Activated CD4-positive, CD25-positive, alpha-beta regulatory T cell treated with anti-CD3 and anti-CD28 coated beads, Interleukin-2, amount 50 U/mL, for 72 hours (primary cell): Measurements from ENCODE around the gene HOXA5.

ENCODE experiments used
- DNase-seq: peaks from one replicate; pipeline ENCODE4 v3.0.0; 2021

The HOXA5 gene

GRCh38 chr7:27158436-27159265, 15.2 kb upstream of the HOXA5 start:
- no peak for DNase-seq

- peak; percentile 30 for DNase-seq
Measured at GRCh38 chr7:27157702-27158431, 14.4 kb upstream of the HOXA5 start.

DNA sequence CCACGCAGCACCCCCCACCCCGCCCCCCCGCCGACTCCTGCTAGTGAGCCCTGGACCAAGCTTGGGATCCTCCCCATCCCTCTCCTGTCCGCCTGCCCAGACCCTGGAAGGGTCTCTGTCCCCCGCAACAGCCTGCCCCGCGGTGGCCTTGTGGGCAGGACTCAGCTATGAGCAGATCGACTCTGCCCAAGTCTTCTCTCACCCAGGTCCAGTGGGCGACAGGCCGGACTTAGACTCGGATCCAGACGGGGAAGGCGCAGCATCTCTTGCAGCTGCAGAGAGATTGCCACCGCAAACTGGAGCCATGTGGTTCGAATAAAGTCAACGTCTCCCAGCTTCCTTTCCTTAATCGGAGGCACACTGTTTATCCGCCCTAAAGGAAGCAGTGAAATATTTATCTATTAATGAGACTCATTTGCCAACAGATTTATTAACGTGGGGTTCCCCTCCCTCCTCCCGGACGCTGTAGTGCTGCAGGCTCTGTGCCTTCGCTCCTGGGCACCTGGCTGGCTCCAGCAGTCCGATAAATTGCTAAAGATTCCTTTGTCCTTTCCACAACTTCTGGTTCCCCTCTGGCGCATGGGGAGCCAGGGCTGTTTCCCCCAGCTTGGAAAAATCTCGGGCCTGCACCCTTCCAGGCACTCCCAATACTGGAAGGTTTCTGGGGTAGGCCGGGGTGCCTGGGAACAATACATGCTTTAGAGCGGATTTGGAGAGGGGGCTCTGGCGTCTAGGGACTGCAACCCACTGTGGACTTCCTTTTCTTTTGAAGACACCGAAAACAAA, 13.6 kb upstream of the HOXA5 start:
- peak; percentile 30 for DNase-seq

- DNase-seq = peak; percentile 32
Measured at GRCh38 chr7:27156508-27156898, 13.0 kb upstream of the HOXA5 start, which contains the start of gene HOXA7. HOXA7 (minus strand) TSS chr7:27156675; CDS start chr7:27156545, 130 bp downstream.

DNA sequence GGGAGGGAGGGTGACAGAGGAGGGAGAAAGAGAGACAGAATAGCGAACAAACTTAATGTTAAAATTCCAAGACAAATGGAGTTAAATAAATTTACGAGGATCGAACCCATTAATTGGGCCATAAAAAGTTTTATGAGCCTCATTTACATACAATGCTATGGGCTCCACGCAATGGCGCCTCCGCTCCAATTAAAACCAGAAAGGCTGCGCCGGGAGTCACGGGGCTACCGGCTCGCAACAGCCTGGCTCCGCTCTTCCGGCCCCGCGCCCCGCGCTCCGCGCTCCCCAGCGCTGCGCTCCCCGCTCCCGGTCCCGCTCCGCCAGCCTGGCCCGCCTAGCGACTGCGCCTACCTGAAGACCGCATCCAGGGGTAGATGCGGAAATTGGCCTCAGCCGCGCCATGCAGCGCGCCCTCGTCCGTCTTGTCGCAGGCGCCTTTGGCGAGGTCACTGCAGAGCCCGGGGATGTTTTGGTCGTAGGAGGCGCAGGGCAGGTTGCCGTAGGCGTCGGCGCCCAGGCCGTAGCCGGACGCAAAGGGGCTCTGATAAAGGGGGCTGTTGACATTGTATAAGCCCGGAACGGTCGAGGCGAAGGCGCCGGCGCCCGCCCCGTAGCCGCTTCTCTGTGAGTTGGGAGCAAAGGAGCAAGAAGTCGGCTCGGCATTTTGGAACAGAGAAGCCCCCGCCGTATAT, 12.5 kb upstream of the HOXA5 start:
- peak; percentile 35 for DNase-seq

DNA sequence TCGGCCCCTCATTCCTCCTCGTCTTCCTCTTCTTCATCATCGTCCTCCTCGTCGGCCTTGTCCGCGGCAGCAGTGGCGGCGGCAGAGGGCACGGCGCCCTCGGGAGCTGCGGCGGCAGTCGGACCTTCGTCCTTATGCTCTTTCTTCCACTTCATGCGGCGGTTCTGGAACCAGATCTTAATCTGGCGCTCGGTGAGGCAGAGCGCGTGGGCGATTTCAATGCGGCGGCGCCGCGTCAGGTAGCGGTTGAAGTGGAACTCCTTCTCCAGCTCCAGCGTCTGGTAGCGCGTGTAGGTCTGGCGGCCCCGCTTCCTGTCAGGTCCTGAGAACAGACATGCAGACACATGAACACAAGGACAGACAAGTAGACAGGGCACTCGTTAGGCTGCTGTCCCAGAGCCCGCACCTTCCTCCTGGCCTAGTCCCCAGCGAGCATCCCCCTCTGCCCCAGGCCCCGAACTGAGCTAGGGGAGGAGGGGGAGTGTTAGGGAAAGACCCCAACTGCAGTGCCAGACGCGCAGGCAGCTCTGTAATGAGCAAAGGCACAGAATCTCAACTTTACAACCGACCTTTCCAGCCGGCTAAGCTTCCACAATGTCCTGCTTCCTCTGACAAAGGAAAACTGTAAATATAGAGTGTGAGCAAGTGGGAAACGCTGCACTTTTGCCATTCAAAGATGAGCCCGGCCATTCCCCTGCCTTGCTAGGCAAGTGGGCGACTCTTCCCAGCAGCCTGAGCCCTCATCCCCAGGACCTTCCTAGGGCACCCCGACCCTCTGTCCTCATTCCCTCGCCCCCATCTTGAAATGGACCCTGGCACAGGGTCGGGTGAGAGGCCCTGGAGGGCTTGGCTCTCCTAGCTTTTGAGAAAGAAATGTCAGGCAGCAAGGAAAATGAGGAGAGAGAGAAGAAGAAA, 11.7 kb upstream of the HOXA5 start:
- peak; percentile 40 for DNase-seq

- DNase-seq = no peak
Measured at GRCh38 chr7:27154369-27154768, 10.9 kb upstream of the HOXA5 start.

DNA sequence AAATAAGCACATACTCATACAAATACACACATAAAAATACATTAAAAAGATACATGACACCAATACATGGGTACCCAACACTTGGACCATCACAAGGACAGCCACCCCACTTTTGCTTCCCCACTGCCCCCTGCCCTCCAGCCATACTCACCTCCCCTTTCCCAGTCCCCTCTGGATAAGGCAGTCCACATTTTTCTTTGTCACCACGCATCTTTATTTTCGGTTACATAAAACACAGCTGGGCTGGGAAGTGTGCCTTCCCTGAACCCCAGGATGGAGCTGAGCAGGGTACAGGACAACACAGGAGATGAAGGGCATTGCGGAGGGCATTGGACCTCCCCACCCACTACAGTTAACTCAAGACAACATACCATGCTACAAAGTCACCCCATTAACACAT, 10.0 kb upstream of the HOXA5 start:
- DNase-seq = no peak

DNA sequence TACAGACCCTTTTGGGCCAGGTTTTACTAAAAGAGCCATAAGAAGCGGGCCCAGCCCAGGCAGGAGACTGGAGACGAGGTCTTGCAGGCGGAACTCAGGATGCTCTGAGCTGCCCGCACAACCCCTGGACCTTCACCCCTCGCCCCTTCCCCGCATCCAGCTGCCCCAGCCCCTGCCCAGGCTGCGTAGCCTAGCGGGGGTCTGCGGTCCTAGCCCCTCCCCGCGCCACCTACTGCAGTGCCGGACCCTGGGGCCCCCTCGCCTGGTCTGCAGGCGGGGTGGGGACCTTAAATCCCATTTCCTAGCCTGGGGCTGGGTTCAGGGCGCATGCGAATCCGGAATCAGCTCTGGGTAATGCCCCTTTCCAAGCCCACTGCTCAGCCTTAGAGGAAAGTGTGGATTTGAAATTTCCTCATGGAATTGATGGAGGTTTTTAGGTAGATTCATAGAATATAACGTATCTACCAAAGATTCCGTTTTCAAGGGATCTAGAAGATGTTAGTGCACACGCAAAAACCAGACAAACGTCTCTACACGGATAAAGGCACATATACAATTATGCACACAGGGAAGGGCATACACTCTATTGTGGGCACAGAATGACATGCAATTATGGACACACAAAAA, 9.4 kb upstream of the HOXA5 start:
- DNase-seq = no peak

- no peak for DNase-seq
Measured at GRCh38 chr7:27151931-27152815, 8.7 kb upstream of the HOXA5 start, which contains the start of gene HOXA3. HOXA3 (minus strand) TSS chr7:27152583; CDS start chr7:27110640, 41,943 bp downstream.

GRCh38 chr7:27151341-27151930, 8.0 kb upstream of the HOXA5 start:
- DNase-seq = peak; percentile 31

DNA sequence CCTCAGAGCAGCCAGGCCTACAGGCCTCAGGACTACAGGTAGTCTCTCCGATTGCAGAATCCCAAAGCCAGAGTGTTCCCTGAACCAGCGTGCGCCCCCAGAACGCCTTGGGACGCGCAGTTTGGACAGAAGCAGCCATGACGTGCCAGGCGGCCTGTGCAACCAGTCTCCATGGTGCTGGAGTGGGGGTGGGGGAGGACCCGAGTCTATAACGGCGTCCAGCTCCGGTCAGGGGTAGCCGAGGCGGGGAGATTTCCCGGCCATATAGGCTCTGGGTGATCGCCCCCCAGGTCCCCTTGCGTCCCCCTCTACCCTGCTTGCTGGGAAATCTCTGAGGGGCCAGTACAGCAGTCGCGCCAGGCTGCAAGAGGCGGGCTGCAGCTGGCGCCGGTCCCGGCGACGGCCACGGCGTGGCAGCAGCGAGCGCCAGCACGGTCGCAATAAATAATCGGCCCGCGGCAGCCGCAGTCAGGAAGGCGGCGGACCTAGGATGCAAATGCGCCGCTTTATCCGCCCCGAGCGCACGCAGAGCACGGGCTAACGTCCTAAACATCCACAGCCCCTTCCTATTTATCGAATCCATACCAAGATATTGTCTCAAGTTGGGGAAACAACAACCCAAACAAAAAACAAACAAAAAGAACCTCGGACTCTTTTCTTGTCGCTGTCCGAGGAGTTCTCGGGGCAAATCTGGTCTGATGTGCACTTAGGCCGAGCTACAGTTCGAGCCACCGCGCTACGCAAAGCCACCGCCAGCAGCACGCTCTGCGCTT, 7.3 kb upstream of the HOXA5 start:
- peak; percentile 72 for DNase-seq

GRCh38 chr7:27149842-27150567, 6.5 kb upstream of the HOXA5 start:
- no peak for DNase-seq

GRCh38 chr7:27148756-27149641, 5.5 kb upstream of the HOXA5 start:
- no peak for DNase-seq

DNA sequence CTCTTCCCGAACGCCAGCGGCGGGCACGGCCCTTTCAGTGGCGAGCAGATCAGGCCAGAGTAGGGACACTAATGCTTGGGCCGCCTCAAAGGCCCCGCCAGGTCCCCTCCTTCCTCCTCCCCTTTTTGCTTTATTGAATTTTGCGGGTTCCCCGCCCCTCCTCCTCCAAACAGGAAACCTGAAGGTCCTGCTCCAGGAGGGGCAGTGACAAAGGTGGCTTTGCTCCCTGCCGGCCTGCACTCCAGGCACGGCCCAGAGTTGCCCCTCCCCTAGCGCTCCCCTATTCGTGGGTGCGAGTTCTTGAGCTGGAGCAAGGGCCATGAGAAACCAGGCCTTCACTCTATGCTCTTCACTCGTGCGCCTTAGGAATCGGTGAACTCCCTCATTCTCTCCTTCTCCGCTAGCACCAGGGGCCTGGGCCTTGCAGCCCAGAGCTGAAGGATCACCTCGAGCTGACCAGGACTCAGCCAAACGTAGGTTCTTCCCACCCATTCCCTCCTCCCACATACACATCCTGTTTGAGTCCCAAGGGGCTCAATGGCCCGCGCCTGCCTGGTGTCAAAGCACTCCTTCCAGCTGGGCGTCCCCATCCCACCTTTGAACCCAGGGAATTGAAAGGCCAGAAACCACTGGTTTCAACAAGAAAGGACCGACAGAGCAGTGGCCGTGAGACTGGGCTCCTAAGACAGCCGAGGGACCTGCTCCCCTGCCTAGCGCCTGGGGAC, 4.7 kb upstream of the HOXA5 start:
- peak; percentile 29 for DNase-seq
